ENCODE results near the gene SLC44A3.

SLC44A3 gene

GRCh38 chr1:94803517-94804441 is 16.4 kb upstream of the SLC44A3 start:
- DNase-seq (ENCODE audit: low read depth, low spot score), result no peak
- no peak for TF ChIP-seq CTCF (IDR thresholded peaks at IDR 0.05; ENCODE audit: insufficient read depth, low read length, missing control alignments)
- CTCF ChIA-PET, result interaction anchor here (0.8 to 9.5 kb wide), 26 partner anchors 9 to 778 kb away, joined by 3 to 563 read pairs (median 6); partner anchors contain the start of gene F3
- H3K4me3 ChIP-seq (ENCODE audit: low read depth, low read length), result no peak overlapping the region
- POLR2A ChIA-PET, result no interaction called here

GRCh38 chr1:94804442-94804837 is 15.7 kb upstream of the SLC44A3 start:
- POLR2A ChIA-PET, result no interaction called here
- CTCF ChIA-PET, result interaction anchor here (0.8 to 9.5 kb wide), 30 partner anchors 8 to 779 kb away, joined by 3 to 563 read pairs (median 8); partner anchors contain the start of gene F3
- H3K4me3 ChIP-seq (ENCODE audit: low read depth, low read length), result no peak overlapping the region
- DNase-seq (ENCODE audit: low read depth, low spot score), result no peak
- TF ChIP-seq CTCF (IDR thresholded peaks at IDR 0.05; ENCODE audit: insufficient read depth, low read length, missing control alignments), result no peak

GRCh38 chr1:94805912-94806311 is 14.2 kb upstream of the SLC44A3 start:
- peak; percentile 74 for TF ChIP-seq CTCF (IDR thresholded peaks at IDR 0.05; ENCODE audit: insufficient read depth, low read length, missing control alignments)
- ChIA-PET POLR2A (no interaction called here), CTCF (interaction anchor here (0.6 to 9.5 kb wide), 58 partner anchors 9 to 780 kb away, joined by 3 to 563 read pairs (median 4); partner anchors contain the start of gene F3)
- peak overlapping the region; percentile 0 for H3K4me3 ChIP-seq (ENCODE audit: low read depth, low read length)
- DNase-seq (ENCODE audit: low read depth, low spot score), result no peak

GRCh38 chr1:94806441-94806871 is 13.7 kb upstream of the SLC44A3 start:
- POLR2A ChIA-PET, result no interaction called here
- TF ChIP-seq CTCF (IDR thresholded peaks at IDR 0.05; ENCODE audit: insufficient read depth, low read length, missing control alignments), result no peak
- CTCF ChIA-PET, result interaction anchor here (0.6 to 9.5 kb wide), 50 partner anchors 9 to 781 kb away, joined by 3 to 563 read pairs (median 5); partner anchors contain the start of gene F3
- no peak for DNase-seq (ENCODE audit: low read depth, low spot score)
- H3K4me3 ChIP-seq (ENCODE audit: low read depth, low read length), result peak overlapping the region; percentile 0

GRCh38 chr1:94807742-94808491 is 12.2 kb upstream of the SLC44A3 start:
- H3K4me3 ChIP-seq (ENCODE audit: low read depth, low read length), result no peak overlapping the region
- POLR2A ChIA-PET, result no interaction called here
- TF ChIP-seq CTCF (IDR thresholded peaks at IDR 0.05; ENCODE audit: insufficient read depth, low read length, missing control alignments), result no peak
- DNase-seq (ENCODE audit: low read depth, low spot score), result no peak
- CTCF ChIA-PET, result interaction anchor here (0.9 to 9.5 kb wide), 10 partner anchors 11 to 473 kb away, joined by 3 to 563 read pairs (median 25); no protein-coding TSS in a partner anchor

Data from AG04449 (cell line).